GM18870 (cell line): ENCODE measurements around the gene CRYGN.

Experiments
- ATAC-seq: cut with Tn5 transposase; IDR thresholded peaks from one replicate; pipeline ENCODE4 v1.9.1; 2021; ENCODE audit warnings: moderate library complexity; ENCODE audit not compliant: unreplicated experiment

The CRYGN gene

DNA sequence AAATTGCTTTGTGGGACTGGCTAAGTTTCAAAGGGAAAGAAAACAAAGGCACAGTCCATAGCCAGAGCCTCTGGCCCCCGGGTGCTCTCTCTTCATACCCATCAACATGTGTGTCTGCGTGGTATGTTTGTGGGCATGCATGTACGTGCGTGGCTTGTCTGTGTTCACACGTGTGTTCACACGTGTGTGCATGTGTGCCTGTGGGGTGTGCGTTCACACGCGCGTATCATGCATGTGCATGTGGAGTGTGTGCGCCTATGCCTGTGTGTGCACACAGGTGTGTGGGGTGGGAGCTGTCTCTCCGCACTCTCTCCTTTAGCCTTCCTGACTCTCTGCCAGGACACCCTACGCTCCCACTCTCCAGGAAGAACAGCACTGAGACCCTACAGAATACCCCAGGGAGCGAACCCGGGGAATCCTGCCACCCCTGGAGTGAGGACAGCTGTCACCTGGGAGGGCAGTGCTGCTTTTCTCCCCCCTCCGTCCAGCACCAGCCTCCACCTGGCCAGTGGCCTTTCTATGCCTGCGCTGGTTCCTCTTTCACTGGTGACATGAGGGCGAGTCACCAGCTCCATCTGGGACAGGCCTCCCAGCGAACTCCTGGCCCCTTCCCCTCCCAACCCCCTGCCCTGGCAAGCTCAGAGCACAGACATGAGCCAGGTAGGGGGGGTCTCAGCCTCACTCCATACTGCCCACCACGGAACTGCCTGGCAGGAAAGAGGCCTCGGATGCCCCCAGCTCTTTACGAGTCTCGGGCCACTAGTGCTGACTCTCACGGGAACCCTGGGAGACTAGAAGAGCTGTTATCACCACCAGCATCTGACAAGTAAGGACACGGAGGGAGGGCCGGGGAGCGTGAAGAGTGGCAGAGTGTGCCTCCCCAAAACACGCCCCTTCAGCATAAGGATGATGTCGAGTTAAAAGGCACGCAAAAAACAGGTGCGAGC, 46.6 kb downstream of the CRYGN start:
- no peak for ATAC-seq

GRCh38 chr7:151392426-151392825, 47.5 kb downstream of the CRYGN start:
- no peak for ATAC-seq

DNA sequence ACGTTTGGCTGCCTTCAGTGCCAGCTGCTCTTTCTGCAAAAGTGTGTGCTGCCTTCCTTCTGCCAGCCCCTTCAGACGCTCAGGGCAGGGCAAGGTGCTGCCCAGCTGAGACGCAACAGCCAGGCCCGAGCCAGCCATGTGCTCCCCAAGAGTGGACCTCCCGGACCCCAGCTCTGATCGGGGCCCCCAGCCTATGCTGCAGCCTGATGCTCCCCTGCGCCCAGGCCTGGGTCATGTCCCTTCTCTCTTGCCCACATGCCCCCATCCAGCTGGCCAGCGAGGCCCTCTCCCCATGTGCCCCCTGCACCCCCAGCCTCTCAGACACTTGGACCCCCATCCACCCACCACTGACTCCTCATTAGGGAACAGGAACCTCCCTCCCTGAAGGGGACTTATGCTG, 47.9 kb downstream of the CRYGN start:
- ATAC-seq = no peak

DNA sequence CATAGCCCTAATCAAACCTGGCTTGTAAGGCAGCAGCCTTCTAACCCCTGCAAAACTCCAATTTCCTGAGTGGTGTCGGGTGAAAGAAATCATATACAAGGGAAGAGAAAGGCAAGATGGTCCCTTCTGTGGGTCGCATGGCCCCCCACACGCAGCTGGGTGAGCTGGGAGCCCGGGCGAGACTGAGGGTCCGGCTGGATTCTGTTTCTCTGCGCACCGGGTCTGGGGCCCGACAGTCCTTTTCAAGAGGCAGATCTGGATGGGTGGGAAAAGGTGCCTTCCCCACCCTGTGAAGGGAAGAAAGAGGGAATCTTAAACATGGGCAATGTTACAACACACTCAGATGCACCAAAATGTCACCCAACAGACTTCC, 48.6 kb downstream of the CRYGN start:
- ATAC-seq = no peak

DNA sequence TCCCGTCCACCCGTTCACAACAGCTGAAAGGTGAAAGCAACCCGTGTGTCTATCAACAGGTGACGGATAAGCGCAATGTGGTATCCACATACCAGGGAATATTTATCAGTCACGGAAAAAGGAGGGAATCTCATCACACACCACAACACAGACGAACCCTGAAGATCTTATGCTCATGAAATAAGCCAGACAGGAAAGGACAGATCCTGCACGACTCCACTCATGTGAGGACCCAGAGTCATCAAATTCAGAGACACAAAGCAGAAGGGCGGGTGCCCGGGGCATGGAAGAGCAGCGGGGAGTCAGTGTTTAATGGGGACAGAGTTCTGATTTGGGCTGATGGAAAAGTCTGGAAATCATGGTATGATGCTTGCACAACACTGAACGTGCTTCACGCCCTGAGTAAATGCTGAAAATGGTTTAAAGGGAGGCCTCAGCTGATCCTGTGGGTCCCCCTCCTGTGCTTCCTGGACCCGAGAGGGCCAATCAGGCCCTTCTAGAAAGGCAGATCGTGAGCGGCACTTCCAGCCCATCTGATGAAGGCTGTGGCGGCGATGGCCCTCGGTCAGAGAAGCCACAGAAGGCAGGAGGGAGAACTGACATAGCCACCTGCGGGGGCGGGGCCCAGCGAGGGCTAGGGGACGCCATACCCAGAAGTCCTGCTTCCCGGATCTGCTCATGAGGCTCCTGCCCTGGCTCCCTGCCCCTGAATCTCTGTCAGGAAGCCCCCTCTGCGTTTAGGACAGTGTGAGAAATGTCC, 49.2 kb downstream of the CRYGN start:
- no peak for ATAC-seq

GRCh38 chr7:151389768-151390597, 50.0 kb downstream of the CRYGN start:
- no peak for ATAC-seq

- no peak for ATAC-seq
These were observed 50.7 kb downstream of the CRYGN start for GRCh38 chr7:151389096-151389767.

DNA sequence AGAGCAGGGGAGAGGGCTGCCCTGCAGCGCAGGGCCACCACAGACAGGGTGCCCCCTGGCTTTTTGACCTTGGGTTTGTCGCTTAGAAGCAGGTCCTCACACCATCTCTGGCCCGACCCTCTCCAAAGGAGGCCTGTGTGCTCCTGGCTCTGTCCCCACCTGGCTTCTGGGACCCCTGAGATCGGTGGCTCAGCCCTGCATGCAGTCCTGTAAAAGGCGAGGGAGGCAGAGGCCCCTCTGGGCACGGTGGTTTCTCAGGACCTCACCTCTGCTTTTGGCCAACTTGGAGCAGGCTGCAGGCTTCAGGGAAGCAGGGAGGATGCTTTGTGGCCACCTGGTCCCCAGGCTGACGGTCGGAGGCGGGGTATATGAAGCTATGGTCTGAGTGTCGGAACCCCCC, 51.5 kb downstream of the CRYGN start:
- ATAC-seq = no peak

DNA sequence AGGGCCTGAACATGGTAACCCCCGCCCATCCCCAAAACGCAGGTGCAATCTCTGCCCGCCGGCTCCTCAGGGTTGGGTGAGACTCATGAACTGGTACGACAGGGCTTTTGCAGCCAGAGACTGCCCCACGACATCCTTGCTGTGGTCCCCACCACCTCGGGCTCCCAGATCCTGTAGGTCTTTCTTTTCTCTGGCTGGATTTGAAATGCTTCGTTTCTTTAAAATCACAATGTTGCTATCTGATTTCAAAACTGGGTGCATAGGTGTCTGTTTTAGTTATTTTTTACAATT, 52.0 kb downstream of the CRYGN start:
- no peak for ATAC-seq

- ATAC-seq = no peak
These were observed 52.6 kb downstream of the CRYGN start for GRCh38 chr7:151387161-151388006.

DNA sequence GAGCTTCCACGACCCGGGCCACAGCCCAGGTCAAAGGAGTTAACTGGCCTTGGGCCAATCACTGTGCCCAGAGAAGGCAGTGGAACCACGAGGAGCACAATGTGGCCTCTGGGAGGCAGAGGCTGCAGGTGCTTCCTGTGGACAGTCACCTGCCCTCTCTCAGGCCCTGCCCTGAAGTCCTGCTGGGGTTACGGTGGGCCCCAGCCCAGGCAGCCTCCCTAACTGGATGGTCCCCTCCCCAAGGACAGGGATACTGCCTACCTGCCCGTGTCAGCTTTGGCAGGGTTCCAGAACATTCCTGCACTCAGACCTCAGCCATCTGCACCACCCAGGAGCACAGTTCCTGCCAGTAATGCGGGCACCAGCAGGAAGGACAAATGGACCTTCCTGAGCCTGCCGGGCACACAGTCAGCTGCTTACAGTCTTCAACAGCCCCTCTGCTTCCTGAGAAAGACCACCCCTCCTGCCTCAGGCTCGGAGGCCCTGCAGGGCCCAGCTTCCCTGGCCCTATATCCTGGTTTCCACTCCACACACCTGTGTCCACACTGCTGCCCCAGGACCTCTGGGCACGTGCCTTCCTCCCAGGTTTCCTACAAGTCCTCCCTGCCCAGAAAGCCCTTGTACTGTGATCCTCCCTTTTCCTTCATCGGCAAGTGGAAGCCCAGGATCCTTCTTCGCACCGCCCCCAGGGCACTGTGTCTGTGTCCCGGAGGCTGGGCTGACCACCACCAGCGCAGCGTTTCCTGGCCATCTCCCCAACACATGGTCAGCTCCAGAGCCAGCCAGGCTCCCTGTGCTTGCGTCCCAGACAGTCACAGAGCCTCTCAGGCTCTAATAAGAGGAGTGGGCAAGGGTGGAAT, 53.4 kb downstream of the CRYGN start:
- no peak for ATAC-seq

DNA sequence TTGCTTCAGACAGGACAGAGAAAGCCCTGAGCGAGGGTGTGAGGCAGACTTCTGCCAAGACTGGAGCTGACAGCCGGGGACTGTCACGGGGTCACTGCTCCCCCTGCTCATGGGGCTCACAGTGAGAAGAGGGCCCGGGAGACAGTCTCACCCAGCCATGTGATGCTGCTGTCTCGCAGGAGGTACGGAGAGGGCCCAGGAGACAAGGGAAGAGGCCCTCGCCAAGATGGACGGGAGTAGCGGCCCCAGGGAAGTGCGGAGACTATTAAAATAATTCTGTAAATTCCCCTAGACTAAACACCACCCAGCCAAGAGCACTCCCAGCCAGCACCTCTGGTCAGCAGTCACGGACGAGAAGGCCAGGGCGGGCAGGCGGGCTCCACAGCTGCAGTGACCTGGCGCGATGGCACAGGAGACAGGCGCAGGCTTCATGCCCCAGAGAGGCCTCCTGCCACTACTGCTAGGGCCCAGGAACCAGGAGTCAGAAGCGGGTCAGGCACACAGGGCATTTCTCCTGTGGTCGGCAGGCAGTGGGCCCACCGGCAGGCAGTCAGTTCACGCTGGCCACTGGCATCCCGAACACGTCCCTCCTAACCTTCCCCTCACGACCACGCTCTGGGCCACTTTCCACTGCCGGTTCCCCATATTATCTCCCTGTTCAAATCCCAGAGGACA, 54.2 kb downstream of the CRYGN start:
- no peak for ATAC-seq

DNA sequence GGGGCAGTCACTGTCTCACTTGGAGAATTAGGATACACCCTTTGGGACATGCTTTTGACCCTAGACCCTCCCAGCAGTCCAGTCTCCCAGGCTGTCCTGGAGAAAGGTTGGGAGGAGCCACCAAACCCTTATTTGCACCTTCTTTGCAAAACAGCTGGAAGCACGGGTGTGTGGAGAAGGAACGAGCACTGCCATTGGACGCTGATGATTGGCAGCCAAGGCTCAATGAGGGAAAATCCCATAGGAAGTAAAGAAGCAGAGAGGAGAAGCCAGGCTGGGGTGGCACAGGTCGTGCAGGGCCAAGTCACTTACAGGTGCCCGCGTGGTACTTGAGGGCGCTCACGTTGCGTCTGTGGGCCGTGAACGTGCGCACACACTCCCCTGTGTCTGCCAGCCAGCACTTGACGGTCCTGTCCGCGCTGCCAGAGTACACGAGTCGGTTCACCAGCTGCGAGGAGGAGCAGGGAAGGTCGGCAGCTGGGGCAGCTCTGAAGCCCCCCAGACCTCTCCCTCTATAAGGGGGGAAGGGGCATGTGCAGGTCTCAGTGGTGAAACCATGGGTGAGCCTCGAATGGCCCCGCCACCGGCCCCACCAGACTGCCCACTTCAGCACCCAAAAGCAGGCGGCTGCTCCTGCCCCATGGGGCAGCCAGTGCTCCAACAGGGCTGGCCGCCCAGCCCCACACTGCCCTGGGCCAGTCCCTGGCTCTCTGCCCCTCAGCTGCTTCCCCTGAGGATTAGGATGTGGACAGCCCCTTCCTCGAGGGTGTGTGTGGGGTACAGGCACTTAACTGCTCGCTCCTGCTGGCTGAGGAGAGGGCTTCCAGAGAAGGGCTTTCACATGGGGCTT, 54.9 kb downstream of the CRYGN start:
- no peak for ATAC-seq

- ATAC-seq = no peak
These were observed 55.6 kb downstream of the CRYGN start for GRCh38 chr7:151384352-151384697.

- ATAC-seq = no peak
These were observed 56.1 kb downstream of the CRYGN start for GRCh38 chr7:151383638-151384351.

DNA sequence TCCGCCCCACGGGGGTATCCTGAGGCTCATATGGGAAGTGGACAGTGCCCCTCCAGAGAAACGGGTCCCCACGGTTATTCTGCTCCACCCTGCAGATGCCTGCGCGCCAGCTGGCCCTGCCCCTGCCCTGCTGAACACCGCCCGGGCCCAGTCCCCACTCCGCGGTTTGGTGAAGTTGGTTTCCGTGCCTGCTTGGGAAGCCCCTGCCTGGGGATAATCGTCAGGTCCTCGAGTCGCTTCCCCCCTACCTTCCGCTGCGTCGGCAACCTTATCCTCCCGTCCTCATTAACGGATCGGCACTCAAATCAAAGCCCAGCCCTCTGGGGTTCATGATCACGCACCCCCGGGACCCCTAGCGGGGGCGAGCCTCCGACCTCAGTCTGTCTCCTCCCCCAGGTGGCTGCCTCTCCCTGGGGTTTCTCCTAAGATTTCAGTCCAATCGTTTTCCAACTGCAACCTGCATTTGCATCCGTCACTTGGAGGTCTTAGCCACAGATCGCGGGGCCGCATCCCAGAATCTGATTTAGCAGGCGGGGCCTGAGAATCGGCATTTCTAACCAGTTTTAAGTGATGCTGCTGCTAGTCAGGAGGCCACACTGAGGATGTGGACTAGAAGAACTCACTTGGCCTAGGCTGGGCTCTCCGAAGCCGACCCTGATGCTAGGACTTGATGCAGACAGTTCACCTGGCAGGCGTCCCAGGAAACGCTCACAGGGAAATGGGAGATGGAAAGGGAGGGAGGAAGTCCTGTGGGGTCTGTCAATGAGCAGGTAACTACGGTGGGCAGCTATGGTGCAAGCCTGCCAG, 57.7 kb downstream of the CRYGN start:
- ATAC-seq = no peak
